ENCODE results near the gene LIPF.
A peak's percentile ranks its signal among the peaks of the same experiment; 100 is the strongest.
"Not testable (repeated sequence)": the region's sequence is repeated elsewhere in the genome, so short reads cannot be mapped to it uniquely, and the experiment has no call there.

Gene LIPF

DNA sequence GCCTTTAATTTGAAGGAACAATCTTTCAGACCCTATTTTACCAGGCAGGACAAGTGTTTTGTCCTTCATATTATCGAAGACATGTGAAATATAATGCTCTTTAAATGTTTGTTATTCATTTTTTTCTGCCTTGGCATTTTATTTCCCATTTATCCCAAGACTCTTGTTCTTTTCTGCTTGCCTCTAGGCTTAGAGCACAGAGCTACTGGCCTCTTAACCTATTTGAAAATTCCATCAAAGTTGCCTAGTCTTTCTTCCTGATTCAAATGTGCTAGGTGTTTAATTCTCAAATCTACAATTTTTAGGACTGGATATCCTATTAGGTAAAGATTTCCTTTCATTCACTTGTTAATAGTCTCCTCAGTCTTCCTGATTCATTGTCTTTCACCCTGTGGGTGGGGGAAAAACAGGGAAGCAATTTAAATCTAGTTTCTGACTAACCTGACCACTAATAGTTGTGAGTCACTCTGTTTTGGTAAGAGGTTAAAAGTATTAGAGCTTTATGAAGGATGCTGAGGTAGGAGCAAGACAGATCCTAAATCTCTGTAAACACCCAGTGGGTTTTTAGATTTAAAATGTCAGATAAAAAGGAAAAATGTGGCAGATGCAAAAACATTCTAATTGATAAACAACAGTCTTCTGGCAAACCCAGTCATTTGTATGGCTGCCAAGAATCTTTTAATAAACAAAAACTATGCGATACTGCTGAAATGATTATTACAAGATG is 43.4 kb downstream of the LIPF start (continued):
- 0 out of 2 replicates have a peak, but pooled peaks have one; percentile 28 for TF ChIP-seq ZNF366 (tag by site-specific recombination; conservative IDR thresholded peaks at IDR 0.05)
- TF ChIP-seq CTCF (tag by site-specific recombination; IDR thresholded peaks at IDR 0.05): no peak
- 0 out of 2 replicates have a peak, but pooled peaks have one; percentile 24 for TF ChIP-seq ZNF629 (tag by site-specific recombination; IDR thresholded peaks at IDR 0.05)
- TF ChIP-seq ZNF707 (tag by site-specific recombination; IDR thresholded peaks at IDR 0.05): no peak
- peak; percentile 64 for TF ChIP-seq PRDM6 (tag by site-specific recombination; IDR thresholded peaks at IDR 0.05)
- TF ChIP-seq EGR2 (tag by site-specific recombination; IDR thresholded peaks at IDR 0.05; ENCODE audit: low read depth): peak; percentile 15; the same call in 1 of the 2 replicates

GRCh38 chr10:88709361-88709760 is 45.1 kb downstream of the LIPF start:
- H3K4me1 ChIP-seq (ENCODE audit: control insufficient read depth, insufficient read depth, low read length): peaks cover 10% of the 10 kb centered on the region; the same call in 1 of the 2 replicates
- H3K27ac ChIP-seq (ENCODE audit: extremely low read depth, low read depth, low read length); H3K4me3 ChIP-seq (ENCODE audit: low read depth, low read length); H3K36me3 ChIP-seq (ENCODE audit: control insufficient read depth in 2 of 2, insufficient read depth in 1 of 2, low read length in 2 of 2); H3K9me3 ChIP-seq (ENCODE audit: control insufficient read depth, insufficient read depth, low read depth, low read length); POLR2A ChIA-PET: not testable (repeated sequence)
- TF ChIP-seq, protein P1, sequence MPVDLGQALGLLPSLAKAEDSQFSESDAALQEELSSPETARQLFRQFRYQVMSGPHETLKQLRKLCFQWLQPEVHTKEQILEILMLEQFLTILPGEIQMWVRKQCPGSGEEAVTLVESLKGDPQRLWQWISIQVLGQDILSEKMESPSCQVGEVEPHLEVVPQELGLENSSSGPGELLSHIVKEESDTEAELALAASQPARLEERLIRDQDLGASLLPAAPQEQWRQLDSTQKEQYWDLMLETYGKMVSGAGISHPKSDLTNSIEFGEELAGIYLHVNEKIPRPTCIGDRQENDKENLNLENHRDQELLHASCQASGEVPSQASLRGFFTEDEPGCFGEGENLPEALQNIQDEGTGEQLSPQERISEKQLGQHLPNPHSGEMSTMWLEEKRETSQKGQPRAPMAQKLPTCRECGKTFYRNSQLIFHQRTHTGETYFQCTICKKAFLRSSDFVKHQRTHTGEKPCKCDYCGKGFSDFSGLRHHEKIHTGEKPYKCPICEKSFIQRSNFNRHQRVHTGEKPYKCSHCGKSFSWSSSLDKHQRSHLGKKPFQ (tag by site-specific recombination; IDR thresholded peaks at IDR 0.05): 0 out of 2 replicates have a peak, but pooled peaks have one; percentile 20
- CTCF ChIA-PET: interaction anchor here (0.6 kb wide), 1 partner anchor 853 kb away, joined by 4 read pairs; no protein-coding TSS in a partner anchor

DNA sequence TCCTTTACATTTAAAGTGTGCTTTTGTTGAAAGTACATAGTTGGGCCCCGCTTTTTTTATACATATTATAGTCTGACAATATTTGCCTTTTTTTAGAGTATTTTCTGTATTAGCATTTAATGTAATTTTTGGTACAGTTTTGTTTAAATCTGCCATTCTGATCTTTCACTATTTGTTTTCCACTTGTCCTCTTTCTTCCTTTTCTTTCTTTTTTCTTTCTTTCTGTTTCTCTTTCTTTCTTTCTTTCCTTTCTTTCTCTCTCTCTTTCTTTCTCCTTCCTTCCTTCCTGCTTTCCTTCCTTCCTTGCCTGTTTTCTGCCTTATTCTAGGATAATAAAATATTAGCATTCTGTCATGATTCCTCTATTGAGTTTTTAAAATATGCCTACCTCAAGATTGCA is 51.3 kb downstream of the LIPF start:
- no peak overlapping the region for H3K4me3 ChIP-seq (ENCODE audit: low read depth, low read length)
- CTCF ChIA-PET: no interaction called here
- no peak for TF ChIP-seq ZBTB1 (tag by site-specific recombination; IDR thresholded peaks at IDR 0.05)
- TF ChIP-seq, protein P2, sequence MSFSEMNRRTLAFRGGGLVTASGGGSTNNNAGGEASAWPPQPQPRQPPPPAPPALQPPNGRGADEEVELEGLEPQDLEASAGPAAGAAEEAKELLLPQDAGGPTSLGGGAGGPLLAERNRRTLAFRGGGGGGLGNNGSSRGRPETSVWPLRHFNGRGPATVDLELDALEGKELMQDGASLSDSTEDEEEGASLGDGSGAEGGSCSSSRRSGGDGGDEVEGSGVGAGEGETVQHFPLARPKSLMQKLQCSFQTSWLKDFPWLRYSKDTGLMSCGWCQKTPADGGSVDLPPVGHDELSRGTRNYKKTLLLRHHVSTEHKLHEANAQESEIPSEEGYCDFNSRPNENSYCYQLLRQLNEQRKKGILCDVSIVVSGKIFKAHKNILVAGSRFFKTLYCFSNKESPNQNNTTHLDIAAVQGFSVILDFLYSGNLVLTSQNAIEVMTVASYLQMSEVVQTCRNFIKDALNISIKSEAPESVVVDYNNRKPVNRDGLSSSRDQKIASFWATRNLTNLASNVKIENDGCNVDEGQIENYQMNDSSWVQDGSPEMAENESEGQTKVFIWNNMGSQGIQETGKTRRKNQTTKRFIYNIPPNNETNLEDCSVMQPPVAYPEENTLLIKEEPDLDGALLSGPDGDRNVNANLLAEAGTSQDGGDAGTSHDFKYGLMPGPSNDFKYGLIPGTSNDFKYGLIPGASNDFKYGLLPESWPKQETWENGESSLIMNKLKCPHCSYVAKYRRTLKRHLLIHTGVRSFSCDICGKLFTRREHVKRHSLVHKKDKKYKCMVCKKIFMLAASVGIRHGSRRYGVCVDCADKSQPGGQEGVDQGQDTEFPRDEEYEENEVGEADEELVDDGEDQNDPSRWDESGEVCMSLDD (tag by site-specific recombination; IDR thresholded peaks at IDR 0.05): no peak
- TF ChIP-seq WT1 (tag by site-specific recombination; IDR thresholded peaks at IDR 0.05): no peak
- TF ChIP-seq ZNF660 (tag by site-specific recombination; IDR thresholded peaks at IDR 0.05): no peak
- peak; percentile 59 for TF ChIP-seq ZNF366 (tag by site-specific recombination; conservative IDR thresholded peaks at IDR 0.05)
- TF ChIP-seq GLIS2 (tag by site-specific recombination; IDR thresholded peaks at IDR 0.05): no peak
- no peak for TF ChIP-seq ZNF580 (tag by site-specific recombination; IDR thresholded peaks at IDR 0.05)
- TF ChIP-seq ZNF2 (tag by site-specific recombination; IDR thresholded peaks at IDR 0.05): peak; percentile 40; the same call in 1 of the 2 replicates
- TF ChIP-seq ZSCAN30 (tag by site-specific recombination; IDR thresholded peaks at IDR 0.05): no peak
- no peak for TF ChIP-seq ZNF433 (tag by site-specific recombination; IDR thresholded peaks at IDR 0.05; ENCODE audit: low read depth)
- no peak for TF ChIP-seq ZNF555 (tag by site-specific recombination; conservative IDR thresholded peaks at IDR 0.05)
- TF ChIP-seq ELK4 (IDR thresholded peaks at IDR 0.05; ENCODE audit: borderline replicate concordance, low read depth, low read length): no peak
- TF ChIP-seq KLF7 (tag by site-specific recombination; IDR thresholded peaks at IDR 0.05; ENCODE audit: borderline replicate concordance): no peak
- TF ChIP-seq ZNF114 (tag by site-specific recombination; IDR thresholded peaks at IDR 0.05): no peak
- TF ChIP-seq ZNF302 (tag by site-specific recombination; IDR thresholded peaks at IDR 0.05; ENCODE audit: low read depth): no peak
- TF ChIP-seq FEZF1 (tag by site-specific recombination; IDR thresholded peaks at IDR 0.05): no peak
- TF ChIP-seq PRDM1 (tag by site-specific recombination; IDR thresholded peaks at IDR 0.05): peak; percentile 63; the same call in 1 of the 2 replicates
- no peak for TF ChIP-seq ZNF843 (tag by site-specific recombination; IDR thresholded peaks at IDR 0.05)

More for the DNA sequence above, 51.3 kb downstream of the LIPF start:
- POLR2A ChIA-PET: no interaction called here
- no peaks in the 10 kb centered on the region for H3K9me3 ChIP-seq (ENCODE audit: control insufficient read depth, insufficient read depth, low read depth, low read length)
- no peaks in the 10 kb centered on the region for H3K36me3 ChIP-seq (ENCODE audit: control insufficient read depth in 2 of 2, insufficient read depth in 1 of 2, low read length in 2 of 2)
- no peaks in the 10 kb centered on the region for H3K4me1 ChIP-seq (ENCODE audit: control insufficient read depth, insufficient read depth, low read length)
- H3K27ac ChIP-seq (ENCODE audit: extremely low read depth, low read depth, low read length): no peak overlapping the region
